CD4-positive, alpha-beta T cell (primary cell): ENCODE measurements around the gene R3HCC1L. TPM values are rescaled to one million over a fixed set of nuclear protein-coding genes. Genes with fewer than 3 reads are reported as not detected.

ENCODE experiments used
- ATAC-seq: fragments of 200-7000 bp; cut with Tn5 transposase; one replicate; pipeline ENCODE4 v1.10.0; 2022; ENCODE audit warnings: mild to moderate bottlenecking; ENCODE audit not compliant: poor library complexity
- CTCF ChIA-PET: fragments of 350-600 bp; sonication (Branson Sonifier 250); formaldehyde crosslinking; loops from one replicate; lab custom pipeline; 2021; ENCODE audit warnings: antibody characterized with exemption, inconsistent platforms; lab: Charles Lee
- POLR2A ChIA-PET: fragments of 350-600 bp; sonication (Branson Sonifier 250); formaldehyde crosslinking; loops from one replicate; lab custom pipeline; 2021; ENCODE audit warnings: antibody characterized with exemption, inconsistent platforms; lab: Charles Lee
- DNase-seq, 14 experiments: peaks; one replicate each; pipeline ENCODE4 v3.0.0-alpha.2; 2013 to 2020; ENCODE audit warnings: mixed read lengths in 2 of 14
- H3K27ac ChIP-seq, 2 donors: one replicate each; pipeline versions ENCODE4 v1.5.1 to v1.7.0; 2013; ENCODE audit warnings: low read length in 2 of 2, low read depth in 1 of 2, mild to moderate bottlenecking in 1 of 2
- H3K27me3 ChIP-seq, 2 experiments: 1 replicate in 1 of 2; 2 replicates in 1 of 2; pipeline versions ENCODE4 v1.6.1 to v1.7.0; 2013; ENCODE audit warnings: low read length in 2 of 2, control low read depth in 1 of 2, mild to moderate bottlenecking in 1 of 2, moderate library complexity in 1 of 2; ENCODE audit not compliant: insufficient read depth in 2 of 2, control insufficient read depth in 1 of 2
- H3K36me3 ChIP-seq: one replicate; pipeline ENCODE4 v1.6.1; 2013; ENCODE audit warnings: low read length, control low read depth; ENCODE audit not compliant: insufficient read depth
- H3K4me1 ChIP-seq: one replicate; pipeline ENCODE4 v1.6.1; 2013; ENCODE audit warnings: low read length, control low read depth; ENCODE audit not compliant: insufficient read depth
- H3K4me3 ChIP-seq: one replicate; pipeline ENCODE4 v1.5.1; 2013; ENCODE audit warnings: mild to moderate bottlenecking, low read length, moderate library complexity
- H3K9me3 ChIP-seq, 2 experiments: 1 replicate in 1 of 2; 2 replicates in 1 of 2; pipeline versions ENCODE4 v1.6.1 to v1.7.0; 2013; ENCODE audit warnings: low read length in 2 of 2, mild to moderate bottlenecking in 2 of 2, control low read depth in 1 of 2, moderate library complexity in 1 of 2; ENCODE audit not compliant: control insufficient read depth in 1 of 2, insufficient read depth in 1 of 2
- H3K27ac Mint-ChIP-seq: one replicate; pipeline ENCODE4 v1.8.0; 2020; ENCODE audit warnings: mixed read lengths
- H3K27me3 Mint-ChIP-seq: one replicate; pipeline ENCODE4 v1.8.0; 2021; ENCODE audit warnings: mixed read lengths
- H3K36me3 Mint-ChIP-seq: one replicate; pipeline ENCODE4 v1.8.0; 2021; ENCODE audit warnings: low read depth, mixed read lengths
- H3K4me1 Mint-ChIP-seq: one replicate; pipeline ENCODE4 v1.8.0; 2021; ENCODE audit warnings: low read depth, mixed read lengths
- H3K4me3 Mint-ChIP-seq: one replicate; pipeline ENCODE4 v1.8.0; 2020; ENCODE audit warnings: mild to moderate bottlenecking, mixed read lengths
- H3K9me3 Mint-ChIP-seq: one replicate; pipeline ENCODE4 v1.8.0; 2020; ENCODE audit warnings: mixed read lengths
- CTCF ChIP-seq: fragments of 200-600 bp; IDR thresholded peaks from one replicate; pipeline ENCODE4 v1.8.0; 2022; ENCODE audit warnings: antibody characterized with exemption, mild to moderate bottlenecking
- intact Hi-C, 2 experiments: fragments of 100-400 bp; cut with DNase I in 1 of 2; cut with micrococcal nuclease in 1 of 2; formaldehyde crosslinking; loops; one replicate each; pipeline versions ENCODE4 v1.15.1 to v1.9.0; 2023 to 2025; cut with DNase I, micrococcal nuclease
- total RNA-seq, 174 experiments: library from RNA in 2 of 174; stranded (reverse) in 2 of 174; gene quantifications; one replicate each; pipeline ENCODE4 v1.2.3 and lab custom pipeline; 2021 to 2026

R3HCC1L gene
- total RNA-seq, 2 experiments from 2014 or later = 12.7 to 13.7 TPM

- Histone ChIP-seq H3K27ac (no peak overlapping the region), H3K9me3 (no peaks in the 10 kb centered on the region), H3K36me3 (peaks cover 4% of the 10 kb centered on the region), H3K27me3 (no peaks in the 10 kb centered on the region), H3K4me3 (no peak overlapping the region), H3K4me1 (no peaks in the 10 kb centered on the region)
- CTCF ChIA-PET = no interaction called here
- Mint-ChIP-seq H3K4me1 (no peaks in the 10 kb centered on the region), H3K9me3 (no peaks in the 10 kb centered on the region), H3K36me3 (peaks cover 7% of the 10 kb centered on the region), H3K27ac (no peak overlapping the region), H3K4me3 (no peak overlapping the region), H3K27me3 (no peaks in the 10 kb centered on the region)
- DNase-seq (no peak), ATAC-seq (no peak)
- TF ChIP-seq CTCF = no peak
- intact Hi-C loops = no loop called here
- POLR2A ChIA-PET = no interaction called here
Measured at GRCh38 chr10:98260350-98260749, 125.9 kb downstream of the R3HCC1L start.

- no peak overlapping the region for H3K27ac Mint-ChIP-seq
- CTCF ChIA-PET = no interaction called here
Measured at GRCh38 chr10:98260752-98261151, 126.3 kb downstream of the R3HCC1L start.

GRCh38 chr10:98261436-98262277, 127.2 kb downstream of the R3HCC1L start:
- H3K4me1 Mint-ChIP-seq = no peaks in the 10 kb centered on the region
- Histone ChIP-seq H3K4me3 (no peak overlapping the region), H3K9me3 (no peaks in the 10 kb centered on the region), H3K4me1 (no peaks in the 10 kb centered on the region), H3K27me3 (peaks cover 3% of the 10 kb centered on the region in 2 experiments), H3K27ac (no peak overlapping the region), H3K36me3 (no peaks in the 10 kb centered on the region)
- ChIA-PET CTCF (no interaction called here), POLR2A (no interaction called here)
- DNase-seq (no peak), ATAC-seq (no peak)
- H3K9me3 Mint-ChIP-seq = no peaks in the 10 kb centered on the region
- H3K4me3 Mint-ChIP-seq = no peak overlapping the region
- no peak for TF ChIP-seq CTCF
- peaks cover 11% of the 10 kb centered on the region for H3K27me3 Mint-ChIP-seq
- H3K36me3 Mint-ChIP-seq = no peaks in the 10 kb centered on the region
- intact Hi-C loops = no loop called here
- H3K27ac Mint-ChIP-seq = no peak overlapping the region

More at GRCh38 chr10:98260752-98261151, 126.3 kb downstream of the R3HCC1L start:
- POLR2A ChIA-PET = no interaction called here
- ATAC-seq = no peak
- Histone ChIP-seq H3K36me3 (peaks cover under 1% of the 10 kb centered on the region), H3K4me3 (no peak overlapping the region), H3K9me3 (no peaks in the 10 kb centered on the region), H3K27me3 (no peaks in the 10 kb centered on the region), H3K4me1 (no peaks in the 10 kb centered on the region), H3K27ac (no peak overlapping the region)
- Mint-ChIP-seq H3K4me1 (no peaks in the 10 kb centered on the region), H3K4me3 (no peak overlapping the region), H3K36me3 (peaks cover 7% of the 10 kb centered on the region), H3K9me3 (no peaks in the 10 kb centered on the region), H3K27me3 (peaks cover 2% of the 10 kb centered on the region)
- TF ChIP-seq CTCF = no peak
- no peak for DNase-seq
- intact Hi-C loops = no loop called here
